Middle frontal gyrus (tissue), 1 donor: ENCODE data around the gene MBD4.
"Not testable (repeated sequence)": the region's sequence is repeated elsewhere in the genome, so short reads cannot be mapped to it uniquely, and the experiment has no call there.

ENCODE experiments used
- DNase-seq: peaks from one replicate; pipeline ENCODE4 v3.0.0-alpha.2; 2015; ENCODE audit warnings: low spot score; ENCODE audit errors: extremely low spot score

The MBD4 gene

DNA sequence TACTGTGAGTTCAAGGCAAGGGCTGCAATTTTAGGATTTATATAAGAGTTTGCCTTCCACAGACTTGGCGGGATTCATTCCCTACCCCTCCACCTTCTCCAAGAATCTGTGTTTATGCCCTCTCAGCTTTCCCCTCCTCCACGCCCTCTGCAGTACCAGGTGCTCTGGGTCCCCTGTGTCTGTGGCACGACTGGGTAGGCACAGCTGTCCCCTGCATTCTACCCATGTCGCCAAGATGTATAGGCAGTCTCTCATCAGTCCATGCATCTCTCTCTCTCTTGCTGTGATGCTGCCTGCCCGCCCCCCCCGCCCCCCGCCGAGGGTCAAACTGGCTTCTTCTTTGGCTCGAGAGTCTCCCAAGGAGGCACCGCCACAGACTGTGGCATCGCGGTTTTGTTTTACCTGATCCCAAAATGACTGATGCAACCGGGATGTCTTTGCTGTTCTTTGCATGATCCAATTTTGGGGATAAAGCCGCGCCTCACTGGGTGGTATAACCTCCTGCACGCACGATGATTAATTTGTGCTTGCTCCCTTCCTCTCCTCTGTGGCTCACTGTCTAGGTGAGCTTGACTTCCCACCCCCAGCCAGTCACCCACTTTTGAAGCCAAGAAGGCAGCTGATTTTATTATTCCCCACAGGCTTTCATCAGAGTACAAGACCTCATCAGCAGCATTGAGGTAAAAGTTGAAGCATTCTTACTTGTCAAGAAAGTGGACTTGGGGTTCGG is 55.0 kb downstream of the MBD4 start:
- no peak for DNase-seq

GRCh38 chr3:129384103-129384502 is 55.6 kb downstream of the MBD4 start:
- not testable (repeated sequence) for DNase-seq

- DNase-seq = peak; percentile 22
Measured at GRCh38 chr3:129383292-129383860, 56.4 kb downstream of the MBD4 start.

DNA sequence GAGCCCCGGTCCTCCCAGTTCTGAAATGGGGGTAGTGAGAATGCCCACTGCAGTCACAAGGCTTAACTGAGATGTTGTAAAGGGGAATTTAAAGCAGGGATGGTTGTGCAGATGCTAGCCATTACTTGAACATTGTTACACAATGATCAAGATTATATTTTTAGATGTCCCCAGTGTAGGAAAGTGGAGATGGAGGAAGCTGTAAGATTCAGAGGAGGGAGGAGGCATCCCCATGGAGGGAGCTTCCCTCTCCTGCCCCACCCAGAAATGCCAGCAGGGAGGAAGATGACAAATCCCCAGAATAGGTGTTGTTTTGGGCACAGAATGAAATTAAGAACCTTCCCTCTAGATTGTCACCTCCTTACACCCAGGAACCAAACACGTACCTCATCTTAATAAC is 57.4 kb downstream of the MBD4 start:
- peak; percentile 7 for DNase-seq
